ENCODE data around the gene SLC6A18. TPM values are rescaled to one million over a fixed set of nuclear protein-coding genes. Genes with fewer than 3 reads are reported as not detected.

Gene SLC6A18
- total RNA-seq, 2 experiments from 2014 or later, result not detected

GRCh38 chr5:1196562-1196961 lies 28.6 kb upstream of the SLC6A18 start:
- ChIA-PET POLR2A (no interaction called here), CTCF (no interaction called here)
- no peak for DNase-seq
- no peak overlapping the region for H3K27ac Mint-ChIP-seq
- ATAC-seq, result no peak
- peaks cover 3% of the 10 kb centered on the region for H3K27me3 Mint-ChIP-seq
- intact Hi-C loops (cut with micrococcal nuclease), result no loop called here
- TF ChIP-seq, protein P1, sequence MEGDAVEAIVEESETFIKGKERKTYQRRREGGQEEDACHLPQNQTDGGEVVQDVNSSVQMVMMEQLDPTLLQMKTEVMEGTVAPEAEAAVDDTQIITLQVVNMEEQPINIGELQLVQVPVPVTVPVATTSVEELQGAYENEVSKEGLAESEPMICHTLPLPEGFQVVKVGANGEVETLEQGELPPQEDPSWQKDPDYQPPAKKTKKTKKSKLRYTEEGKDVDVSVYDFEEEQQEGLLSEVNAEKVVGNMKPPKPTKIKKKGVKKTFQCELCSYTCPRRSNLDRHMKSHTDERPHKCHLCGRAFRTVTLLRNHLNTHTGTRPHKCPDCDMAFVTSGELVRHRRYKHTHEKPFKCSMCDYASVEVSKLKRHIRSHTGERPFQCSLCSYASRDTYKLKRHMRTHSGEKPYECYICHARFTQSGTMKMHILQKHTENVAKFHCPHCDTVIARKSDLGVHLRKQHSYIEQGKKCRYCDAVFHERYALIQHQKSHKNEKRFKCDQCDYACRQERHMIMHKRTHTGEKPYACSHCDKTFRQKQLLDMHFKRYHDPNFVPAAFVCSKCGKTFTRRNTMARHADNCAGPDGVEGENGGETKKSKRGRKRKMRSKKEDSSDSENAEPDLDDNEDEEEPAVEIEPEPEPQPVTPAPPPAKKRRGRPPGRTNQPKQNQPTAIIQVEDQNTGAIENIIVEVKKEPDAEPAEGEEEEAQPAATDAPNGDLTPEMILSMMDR (IDR thresholded peaks at IDR 0.05), result no peak
- H3K36me3 Mint-ChIP-seq (ENCODE audit: low read depth), result no peaks in the 10 kb centered on the region
- H3K4me1 Mint-ChIP-seq (ENCODE audit: low read depth), result no peaks in the 10 kb centered on the region
- no peak overlapping the region for H3K4me3 Mint-ChIP-seq
- H3K9me3 Mint-ChIP-seq, result no peaks in the 10 kb centered on the region

DNA sequence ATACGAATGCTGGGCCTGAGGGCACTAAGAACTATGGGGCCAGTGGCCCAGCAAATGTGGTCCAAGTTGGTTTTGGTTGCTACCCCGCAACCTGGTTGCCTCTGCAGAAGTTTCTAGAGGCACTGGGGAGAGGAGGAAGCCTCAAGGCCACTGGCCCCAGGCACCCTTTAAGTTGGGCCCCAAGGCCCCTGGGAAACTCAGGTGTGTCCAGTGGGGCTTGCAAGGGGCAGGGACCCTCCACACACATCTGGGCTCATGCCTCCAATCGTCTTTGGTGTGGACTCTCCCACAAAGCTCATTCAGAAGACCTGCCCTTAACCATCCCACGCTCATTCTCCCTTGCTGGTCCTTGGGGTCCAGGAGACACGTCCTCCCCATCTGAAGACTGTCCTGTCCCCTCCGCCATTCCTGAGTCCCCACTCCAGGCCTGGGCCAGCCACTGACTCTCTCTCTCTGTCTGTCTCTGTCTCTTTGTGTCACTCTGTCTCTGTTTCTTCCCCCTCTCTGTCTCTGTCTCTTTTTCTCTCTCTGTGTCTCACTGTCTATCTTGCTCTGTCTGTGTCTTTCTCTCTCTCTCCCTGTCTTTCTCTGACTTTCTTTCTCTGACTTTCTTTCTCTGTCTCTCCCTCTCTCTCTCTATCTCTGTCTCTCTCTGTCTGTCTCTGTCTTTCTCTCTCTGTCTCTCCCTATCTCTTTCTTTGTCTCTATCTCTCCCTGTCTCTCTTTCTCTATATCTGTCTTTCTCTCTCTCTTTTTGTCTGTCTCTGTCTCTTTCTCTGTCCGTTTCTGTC lies 27.1 kb upstream of the SLC6A18 start:
- ATAC-seq (no peak), DNase-seq (no peak)
- Mint-ChIP-seq H3K27me3 (peaks cover 3% of the 10 kb centered on the region), H3K4me1 (ENCODE audit: low read depth) (no peaks in the 10 kb centered on the region), H3K27ac (no peak overlapping the region), H3K4me3 (no peak overlapping the region), H3K36me3 (ENCODE audit: low read depth) (no peaks in the 10 kb centered on the region), H3K9me3 (no peaks in the 10 kb centered on the region)
- intact Hi-C loops (cut with micrococcal nuclease), result no loop called here
- TF ChIP-seq, protein P1 (IDR thresholded peaks at IDR 0.05), result no peak
- CTCF ChIA-PET, result no interaction called here
- POLR2A ChIA-PET, result no interaction called here

- intact Hi-C loops (cut with micrococcal nuclease), result no loop called here
- H3K27ac Mint-ChIP-seq, result no peak overlapping the region
- POLR2A ChIA-PET, result no interaction called here
- CTCF ChIA-PET, result no interaction called here
- DNase-seq, result no peak
- TF ChIP-seq, protein P1 (IDR thresholded peaks at IDR 0.05), result no peak
- no peaks in the 10 kb centered on the region for H3K36me3 Mint-ChIP-seq (ENCODE audit: low read depth)
- H3K4me1 Mint-ChIP-seq (ENCODE audit: low read depth), result no peaks in the 10 kb centered on the region
- H3K4me3 Mint-ChIP-seq, result no peak overlapping the region
- H3K9me3 Mint-ChIP-seq, result no peaks in the 10 kb centered on the region
- ATAC-seq, result no peak
- peaks cover 3% of the 10 kb centered on the region for H3K27me3 Mint-ChIP-seq
These were observed 25.9 kb upstream of the SLC6A18 start for GRCh38 chr5:1199340-1199648.

DNA sequence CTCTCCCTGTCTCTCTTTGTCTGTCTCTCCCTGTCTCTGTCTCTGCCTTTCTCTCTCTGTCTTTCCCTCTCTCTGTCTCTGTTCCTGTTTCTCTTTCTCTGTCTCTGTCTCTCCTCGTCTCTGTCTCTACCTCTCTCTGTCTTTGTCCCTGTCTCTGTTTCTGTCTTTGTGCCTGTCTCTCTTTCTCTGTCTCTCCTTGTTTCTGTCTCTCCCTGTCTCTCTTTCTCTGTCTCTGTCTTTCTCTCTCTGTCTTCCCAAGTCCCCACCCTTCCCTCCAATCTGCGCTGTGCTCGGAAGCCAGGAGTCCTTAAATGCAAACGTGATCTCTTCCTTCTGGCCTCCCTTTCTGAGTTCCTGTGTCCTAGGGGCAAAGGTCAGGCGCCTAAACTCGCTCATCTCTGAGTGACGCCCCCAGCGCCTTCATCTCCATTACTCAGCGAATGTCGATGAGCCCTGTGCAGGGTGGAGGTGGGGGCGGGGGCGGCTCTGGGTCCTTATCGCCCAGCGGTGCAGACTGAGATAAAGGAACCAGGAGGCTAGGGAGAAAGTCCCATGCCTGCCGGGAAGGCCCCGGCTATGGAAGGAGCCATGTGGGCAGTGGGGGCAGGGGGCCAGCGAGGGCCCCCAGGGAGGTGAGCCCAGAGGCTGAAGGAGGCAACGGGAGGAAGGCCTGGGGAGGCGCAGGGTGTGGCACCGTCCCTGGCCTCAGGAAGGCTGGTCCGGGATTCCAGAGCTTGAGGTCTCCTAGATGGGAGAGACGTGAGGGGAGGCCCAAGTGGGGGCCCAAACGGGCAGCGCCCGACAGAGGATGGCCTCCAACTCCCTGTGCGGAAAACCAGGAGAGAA lies 25.3 kb upstream of the SLC6A18 start:
- Mint-ChIP-seq H3K27ac (no peak overlapping the region), H3K9me3 (no peaks in the 10 kb centered on the region), H3K27me3 (no peaks in the 10 kb centered on the region), H3K36me3 (ENCODE audit: low read depth) (no peaks in the 10 kb centered on the region), H3K4me3 (no peak overlapping the region), H3K4me1 (ENCODE audit: low read depth) (no peaks in the 10 kb centered on the region)
- intact Hi-C loops (cut with micrococcal nuclease), result no loop called here
- ChIA-PET POLR2A (no interaction called here), CTCF (no interaction called here)
- TF ChIP-seq, protein P1 (IDR thresholded peaks at IDR 0.05), result no peak
- ATAC-seq, result peak; percentile 51
- DNase-seq, result peak; percentile 12

All from activated CD8-positive, alpha-beta T cell treated with anti-CD3 and anti-CD28 coated beads for 36 hours (primary cell).